ENCODE data around the gene ABCA6. TPM values are rescaled to one million over a fixed set of nuclear protein-coding genes. Genes with fewer than 3 reads are reported as not detected.

ABCA6 gene
- polyA plus RNA-seq, 1 experiment: 0.22 TPM

GRCh38 chr17:69064001-69064400, 77.7 kb downstream of the ABCA6 start:
- no peaks in the 10 kb centered on the region for H3K27me3 ChIP-seq (ENCODE audit: control insufficient read depth, insufficient read depth, low read length)
- ChIA-PET CTCF (no interaction called here), POLR2A (no interaction called here)
- no peak for DNase-seq (ENCODE audit: low read depth)
- no peaks in the 10 kb centered on the region for H3K36me3 ChIP-seq (ENCODE audit: control insufficient read depth, insufficient read depth, low read length)
- TF ChIP-seq CTCF (IDR thresholded peaks at IDR 0.05; ENCODE audit: insufficient read depth, low read depth, low read length): no peak
- H3K4me3 ChIP-seq (ENCODE audit: low read depth, low read length): no peak overlapping the region

GRCh38 chr17:69062860-69063581, 78.7 kb downstream of the ABCA6 start:
- no peaks in the 10 kb centered on the region for H3K36me3 ChIP-seq (ENCODE audit: control insufficient read depth, insufficient read depth, low read length)
- no peaks in the 10 kb centered on the region for H3K27me3 ChIP-seq (ENCODE audit: control insufficient read depth, insufficient read depth, low read length)
- DNase-seq (ENCODE audit: low read depth): no peak
- ChIA-PET CTCF (no interaction called here), POLR2A (no interaction called here)
- H3K4me3 ChIP-seq (ENCODE audit: low read depth, low read length): no peak overlapping the region
- TF ChIP-seq CTCF (IDR thresholded peaks at IDR 0.05; ENCODE audit: insufficient read depth, low read depth, low read length): no peak

- TF ChIP-seq CTCF (IDR thresholded peaks at IDR 0.05; ENCODE audit: insufficient read depth, low read depth, low read length): no peak
- Histone ChIP-seq H3K27me3 (ENCODE audit: control insufficient read depth, insufficient read depth, low read length) (no peaks in the 10 kb centered on the region), H3K4me3 (ENCODE audit: low read depth, low read length) (no peak overlapping the region), H3K36me3 (ENCODE audit: control insufficient read depth, insufficient read depth, low read length) (no peaks in the 10 kb centered on the region)
- DNase-seq (ENCODE audit: low read depth): no peak
- POLR2A ChIA-PET: no interaction called here
- CTCF ChIA-PET: no interaction called here
Measured at GRCh38 chr17:69061721-69062556, 79.8 kb downstream of the ABCA6 start.

GRCh38 chr17:69060822-69061221, 80.9 kb downstream of the ABCA6 start, which contains the start of gene ABCA9:
ABCA9 (minus strand) TSS chr17:69060927; CDS start chr17:69051126, 9,801 bp downstream.
- Histone ChIP-seq H3K36me3 (ENCODE audit: control insufficient read depth, insufficient read depth, low read length) (no peaks in the 10 kb centered on the region), H3K4me3 (ENCODE audit: low read depth, low read length) (no peak within 1 kb of the TSS), H3K27me3 (ENCODE audit: control insufficient read depth, insufficient read depth, low read length) (no peaks in the 10 kb centered on the region)
- peak; percentile 63 for DNase-seq (ENCODE audit: low read depth)
- CTCF ChIA-PET: no interaction called here
- no peak for TF ChIP-seq CTCF (IDR thresholded peaks at IDR 0.05; ENCODE audit: insufficient read depth, low read depth, low read length)
- POLR2A ChIA-PET: no interaction called here

GRCh38 chr17:69059458-69060175, 82.1 kb downstream of the ABCA6 start:
- no peak for DNase-seq (ENCODE audit: low read depth)
- no peak overlapping the region for H3K4me3 ChIP-seq (ENCODE audit: low read depth, low read length)
- no peak for TF ChIP-seq CTCF (IDR thresholded peaks at IDR 0.05; ENCODE audit: insufficient read depth, low read depth, low read length)
- no peaks in the 10 kb centered on the region for H3K27me3 ChIP-seq (ENCODE audit: control insufficient read depth, insufficient read depth, low read length)
- POLR2A ChIA-PET: no interaction called here
- CTCF ChIA-PET: no interaction called here
- H3K36me3 ChIP-seq (ENCODE audit: control insufficient read depth, insufficient read depth, low read length): no peaks in the 10 kb centered on the region

All from BJ (cell line).